H9 (cell line): ENCODE measurements around the gene RCHY1. TPM values are rescaled to one million over a fixed set of nuclear protein-coding genes. Genes with fewer than 3 reads are reported as not detected.

ENCODE experiments used
- DNase-seq: peaks from one replicate; pipeline ENCODE4 v3.0.0-alpha.2; 2017
- H2AFZ ChIP-seq: one replicate; pipeline ENCODE4 v1.6.1; 2013; ENCODE audit warnings: mild to moderate bottlenecking, low read length, control low read depth, moderate library complexity
- H2AK5ac ChIP-seq: 2 replicates; pipeline ENCODE4 v1.6.1; 2013; ENCODE audit warnings: low read length, control low read depth, mixed read lengths; ENCODE audit not compliant: insufficient read length
- H2BK120ac ChIP-seq: one replicate; pipeline ENCODE4 v1.6.1; 2013; ENCODE audit warnings: low read depth, mild to moderate bottlenecking, low read length, control low read depth, inconsistent platforms; ENCODE audit not compliant: poor library complexity, severe bottlenecking
- H2BK12ac ChIP-seq: 2 replicates; pipeline ENCODE4 v1.6.1; 2013; ENCODE audit warnings: low read length, control low read depth, mixed read lengths, low read depth; ENCODE audit not compliant: insufficient read length
- H2BK15ac ChIP-seq: 2 replicates; pipeline ENCODE4 v1.6.1; 2013; ENCODE audit warnings: low read depth, low read length, control low read depth
- H2BK20ac ChIP-seq: one replicate; pipeline ENCODE4 v1.6.1; 2013; ENCODE audit warnings: low read depth, mild to moderate bottlenecking, low read length, control low read depth, inconsistent platforms; ENCODE audit not compliant: poor library complexity, severe bottlenecking
- H2BK5ac ChIP-seq: 2 replicates; pipeline ENCODE4 v1.6.1; 2013; ENCODE audit warnings: low read length, control low read depth, mixed read lengths; ENCODE audit not compliant: insufficient read length
- H3K14ac ChIP-seq: 2 replicates; pipeline ENCODE4 v1.6.1; 2013; ENCODE audit warnings: low read length, control low read depth; ENCODE audit not compliant: insufficient read depth
- H3K18ac ChIP-seq: 2 replicates; pipeline ENCODE4 v1.6.1; 2013; ENCODE audit warnings: low read depth, mild to moderate bottlenecking, mixed read lengths, low read length, control low read depth; ENCODE audit not compliant: insufficient read length
- H3K23ac ChIP-seq: 2 replicates; pipeline ENCODE4 v1.6.1; 2013; ENCODE audit warnings: low read length, control low read depth, mixed read lengths, low read depth; ENCODE audit not compliant: insufficient read length
- H3K23me2 ChIP-seq: 2 replicates; pipeline ENCODE4 v1.6.1; 2013; ENCODE audit warnings: low read depth, mild to moderate bottlenecking, mixed read lengths, low read length, control low read depth; ENCODE audit not compliant: insufficient read length, poor library complexity, severe bottlenecking
- H3K27ac ChIP-seq: 2 replicates; pipeline ENCODE4 v1.5.1; 2013; ENCODE audit warnings: low read length, control low read depth, mixed read lengths, low read depth; ENCODE audit not compliant: insufficient read length
- H3K27me3 ChIP-seq: 2 replicates; pipeline ENCODE4 v1.6.1; 2013; ENCODE audit warnings: low read length, control low read depth, inconsistent platforms; ENCODE audit not compliant: insufficient read depth
- H3K4ac ChIP-seq: 2 replicates; pipeline ENCODE4 v1.6.1; 2013; ENCODE audit warnings: low read depth, mild to moderate bottlenecking, control low read depth, inconsistent platforms, low read length, moderate library complexity
- H3K4me1 ChIP-seq: 2 replicates; pipeline ENCODE4 v1.6.1; 2013; ENCODE audit warnings: low read length, control low read depth, inconsistent platforms; ENCODE audit not compliant: insufficient read depth
- H3K4me2 ChIP-seq: 2 replicates; pipeline ENCODE4 v1.6.1; 2013; ENCODE audit warnings: low read length, control low read depth, mixed read lengths; ENCODE audit not compliant: insufficient read length, insufficient read depth
- H3K56ac ChIP-seq: 2 replicates; pipeline ENCODE4 v1.6.1; 2013; ENCODE audit warnings: low read depth, mild to moderate bottlenecking, mixed read lengths, low read length, control low read depth; ENCODE audit not compliant: insufficient read length
- H3K79me1 ChIP-seq: 2 replicates; pipeline ENCODE4 v1.6.1; 2013; ENCODE audit warnings: low read depth, mild to moderate bottlenecking, moderate library complexity, low read length, control low read depth, inconsistent platforms; ENCODE audit not compliant: insufficient read depth, poor library complexity, severe bottlenecking
- H3K79me2 ChIP-seq: 2 replicates; pipeline ENCODE4 v1.6.1; 2013; ENCODE audit warnings: low read length, control low read depth, inconsistent platforms; ENCODE audit not compliant: insufficient read depth
- H3K9ac ChIP-seq: 2 replicates; pipeline ENCODE4 v1.6.1; 2013; ENCODE audit warnings: low read length, control low read depth, mixed read lengths; ENCODE audit not compliant: insufficient read length; ENCODE audit errors: extremely low read depth
- H3K9me3 ChIP-seq: one replicate; pipeline ENCODE4 v1.6.1; 2013; ENCODE audit warnings: low read depth, low read length, inconsistent platforms; ENCODE audit not compliant: control insufficient read depth
- H3T11ph ChIP-seq: one replicate; pipeline ENCODE4 v1.6.1; 2013; ENCODE audit warnings: mild to moderate bottlenecking, low read length, control low read depth, inconsistent platforms
- H4K20me1 ChIP-seq: one replicate; pipeline ENCODE4 v1.6.1; 2013; ENCODE audit not compliant: control insufficient read depth, insufficient read length, insufficient read depth
- H4K5ac ChIP-seq: 2 replicates; pipeline ENCODE4 v1.6.1; 2013; ENCODE audit warnings: low read depth, mild to moderate bottlenecking, mixed read lengths, low read length, control low read depth; ENCODE audit not compliant: insufficient read length
- H4K8ac ChIP-seq: replicated peaks from 2 replicates; pipeline ENCODE4 v1.6.1; 2013; ENCODE audit warnings: low read length, control low read depth, mixed read lengths, low read depth; ENCODE audit not compliant: insufficient read length
- H4K91ac ChIP-seq: 2 replicates; pipeline ENCODE4 v1.6.1; 2013; ENCODE audit warnings: low read depth, mild to moderate bottlenecking, moderate library complexity, mixed read lengths, low read length, control low read depth; ENCODE audit not compliant: insufficient read length
- H3K27ac Mint-ChIP-seq, 3 experiments: 2 replicates in 2 of 3; 3 replicates in 1 of 3; pipeline ENCODE4 v1.8.0; 2020 to 2021; ENCODE audit warnings: mixed read lengths in 3 of 3, mild to moderate bottlenecking in 1 of 3, moderate library complexity in 1 of 3
- H3K27me3 Mint-ChIP-seq: 2 replicates; pipeline ENCODE4 v1.8.0; 2021; ENCODE audit warnings: low read depth, mild to moderate bottlenecking, moderate library complexity, mixed read lengths
- H3K36me3 Mint-ChIP-seq, 3 experiments: 2 replicates in 2 of 3; 3 replicates in 1 of 3; pipeline ENCODE4 v1.8.0; 2020 to 2021; ENCODE audit warnings: low read depth in 3 of 3, mixed read lengths in 3 of 3; ENCODE audit not compliant: insufficient read depth in 1 of 3
- H3K4me1 Mint-ChIP-seq, 2 experiments: 2 replicates each; pipeline ENCODE4 v1.8.0; 2020; ENCODE audit warnings: mixed read lengths in 2 of 2
- H3K4me3 Mint-ChIP-seq, 2 experiments: 2 replicates in 1 of 2; 3 replicates in 1 of 2; pipeline ENCODE4 v1.8.0; 2020 to 2021; ENCODE audit warnings: mild to moderate bottlenecking in 2 of 2, mixed read lengths in 2 of 2, moderate library complexity in 1 of 2
- H3K9me3 Mint-ChIP-seq, 2 experiments: 2 replicates in 1 of 2; 3 replicates in 1 of 2; pipeline ENCODE4 v1.8.0; 2020; ENCODE audit warnings: mild to moderate bottlenecking in 2 of 2, mixed read lengths in 2 of 2, moderate library complexity in 1 of 2
- WGBS: extraction: QIAGEN DNeasy Blood & Tissue Kit; methylation state at CpG from one replicate; pipeline ENCODE4 v1.1.7; 2013; ENCODE audit warnings: missing lambda C conversion rate, low lambda C conversion rate, mixed read lengths; ENCODE audit not compliant: insufficient read length; ENCODE audit errors: extremely low coverage; 5-methylcytosine and 5-hydroxymethylcytosine counted together
- total RNA-seq: library from RNA; stranded (reverse); gene quantifications from 2 replicates; pipeline ENCODE4 v1.2.1, GENCODE V29; 2021
- TF ChIP-seq, protein P1 (sequence below): fragments of 200-600 bp; sonication (generic); conservative IDR thresholded peaks from 3 replicates; pipeline ENCODE4 v1.8.0; 2021; ENCODE audit warnings: antibody characterized with exemption, mild to moderate bottlenecking

Gene RCHY1
- total RNA-seq, 1 experiment from 2014 or later = 47.9 TPM

DNA sequence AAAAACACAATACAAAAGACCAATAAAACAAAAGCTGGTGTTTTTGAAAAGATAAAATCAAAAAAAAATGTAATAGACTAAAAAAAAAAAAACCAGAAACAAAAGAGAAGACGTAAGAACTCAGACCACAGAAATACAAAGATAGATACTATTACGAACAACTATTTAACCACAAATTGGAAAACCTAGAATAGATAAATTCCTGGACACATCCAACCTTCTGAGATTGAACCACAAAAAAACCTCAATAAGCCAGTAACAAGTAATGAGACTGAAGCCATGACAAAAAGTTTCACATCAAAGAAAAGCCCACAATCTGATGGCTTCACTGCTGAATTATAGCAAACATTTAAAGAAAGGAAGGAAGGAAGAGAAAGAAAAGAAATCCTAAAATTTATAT lies 16.2 kb downstream of the RCHY1 start:
- Mint-ChIP-seq H3K27me3 (no peaks in the 10 kb centered on the region), H3K36me3 (peaks cover 25 to 41% (median 27%) of the 10 kb centered on the region in 3 experiments), H3K9me3 (peaks cover 0 to 10% of the 10 kb centered on the region in 2 experiments; a peak in 3 of 5 replicates), H3K4me1 (no peaks in the 10 kb centered on the region), H3K27ac (no peak overlapping the region), H3K4me3 (no peak overlapping the region)
- H3K18ac ChIP-seq = no peak overlapping the region
- H3K56ac ChIP-seq = no peak overlapping the region
- H3K79me1 ChIP-seq = no peaks in the 10 kb centered on the region
- H3K4ac ChIP-seq = no peak overlapping the region
- H2AFZ ChIP-seq = no peak overlapping the region
- no peak overlapping the region for H3K14ac ChIP-seq
- H3K23ac ChIP-seq = no peak overlapping the region
- no peaks in the 10 kb centered on the region for H3K23me2 ChIP-seq
- no peak overlapping the region for H4K5ac ChIP-seq
- H3K4me1 ChIP-seq = no peaks in the 10 kb centered on the region
- no peak overlapping the region for H2BK5ac ChIP-seq
- no peaks in the 10 kb centered on the region for H3K9me3 ChIP-seq
- no peak overlapping the region for H2BK120ac ChIP-seq
- H2BK20ac ChIP-seq = no peak overlapping the region
- no peaks in the 10 kb centered on the region for H3K27me3 ChIP-seq
- DNase-seq = no peak
- H2BK12ac ChIP-seq = no peak overlapping the region
- H4K8ac ChIP-seq = no peak overlapping the region
- H3K79me2 ChIP-seq = no peaks in the 10 kb centered on the region; the same call in 1 of the 2 replicates
- no peak overlapping the region for H3K9ac ChIP-seq
- no peak overlapping the region for H3K27ac ChIP-seq
- no peak overlapping the region for H3K4me2 ChIP-seq
- TF ChIP-seq, protein P1, sequence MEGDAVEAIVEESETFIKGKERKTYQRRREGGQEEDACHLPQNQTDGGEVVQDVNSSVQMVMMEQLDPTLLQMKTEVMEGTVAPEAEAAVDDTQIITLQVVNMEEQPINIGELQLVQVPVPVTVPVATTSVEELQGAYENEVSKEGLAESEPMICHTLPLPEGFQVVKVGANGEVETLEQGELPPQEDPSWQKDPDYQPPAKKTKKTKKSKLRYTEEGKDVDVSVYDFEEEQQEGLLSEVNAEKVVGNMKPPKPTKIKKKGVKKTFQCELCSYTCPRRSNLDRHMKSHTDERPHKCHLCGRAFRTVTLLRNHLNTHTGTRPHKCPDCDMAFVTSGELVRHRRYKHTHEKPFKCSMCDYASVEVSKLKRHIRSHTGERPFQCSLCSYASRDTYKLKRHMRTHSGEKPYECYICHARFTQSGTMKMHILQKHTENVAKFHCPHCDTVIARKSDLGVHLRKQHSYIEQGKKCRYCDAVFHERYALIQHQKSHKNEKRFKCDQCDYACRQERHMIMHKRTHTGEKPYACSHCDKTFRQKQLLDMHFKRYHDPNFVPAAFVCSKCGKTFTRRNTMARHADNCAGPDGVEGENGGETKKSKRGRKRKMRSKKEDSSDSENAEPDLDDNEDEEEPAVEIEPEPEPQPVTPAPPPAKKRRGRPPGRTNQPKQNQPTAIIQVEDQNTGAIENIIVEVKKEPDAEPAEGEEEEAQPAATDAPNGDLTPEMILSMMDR = no peak
- H2BK15ac ChIP-seq = no peak overlapping the region
- no peak overlapping the region for H3T11ph ChIP-seq
- no peak overlapping the region for H2AK5ac ChIP-seq
- no peak overlapping the region for H4K91ac ChIP-seq
- WGBS = no CpG with 5 or more reads among the region's 2 CpGs
- H4K20me1 ChIP-seq = no peaks in the 10 kb centered on the region
